Fibroblast of mammary gland (primary cell): Measurements from ENCODE around the gene TTLL13.
A peak's percentile ranks its signal among the peaks of the same experiment; 100 is the strongest.

Source experiments
- DNase-seq: peaks from one replicate; pipeline ENCODE4 v3.0.0-alpha.2; 2010; ENCODE audit warnings: low read depth
- H3K4me3 ChIP-seq: 2 replicates; pipeline ENCODE4 v1.5.1; 2011; ENCODE audit warnings: low read depth, mild to moderate bottlenecking, low read length, moderate library complexity; ENCODE audit not compliant: control insufficient read depth
- CTCF ChIP-seq: conservative IDR thresholded peaks from 2 replicates; pipeline ENCODE4 v1.5.1; 2011; ENCODE audit warnings: low read depth, low read length, inconsistent platforms; ENCODE audit not compliant: control insufficient read depth, insufficient read depth

The TTLL13 gene

DNA sequence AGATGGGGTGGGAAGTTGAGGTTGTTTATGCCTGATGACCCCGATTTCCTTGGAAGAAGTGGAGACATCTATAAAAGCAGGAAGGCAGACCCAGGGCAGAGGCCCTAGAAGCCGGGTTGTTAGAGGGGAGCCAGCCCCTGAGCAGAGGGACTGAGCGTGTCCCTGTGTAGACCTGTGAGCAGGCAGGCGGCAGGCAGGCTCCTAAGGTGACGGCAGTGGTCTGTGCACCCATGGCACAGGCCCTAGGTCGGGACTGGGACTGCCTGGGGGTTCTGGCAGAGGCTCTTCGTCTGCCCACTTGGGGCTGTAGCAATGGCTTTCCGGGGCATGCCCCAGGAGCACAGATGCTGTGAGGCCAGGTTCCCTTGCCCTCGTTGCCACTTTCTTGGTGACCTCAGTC lies 38.3 kb upstream of the TTLL13 start:
- no peak overlapping the region for H3K4me3 ChIP-seq
- TF ChIP-seq CTCF = no peak
- DNase-seq = no peak

DNA sequence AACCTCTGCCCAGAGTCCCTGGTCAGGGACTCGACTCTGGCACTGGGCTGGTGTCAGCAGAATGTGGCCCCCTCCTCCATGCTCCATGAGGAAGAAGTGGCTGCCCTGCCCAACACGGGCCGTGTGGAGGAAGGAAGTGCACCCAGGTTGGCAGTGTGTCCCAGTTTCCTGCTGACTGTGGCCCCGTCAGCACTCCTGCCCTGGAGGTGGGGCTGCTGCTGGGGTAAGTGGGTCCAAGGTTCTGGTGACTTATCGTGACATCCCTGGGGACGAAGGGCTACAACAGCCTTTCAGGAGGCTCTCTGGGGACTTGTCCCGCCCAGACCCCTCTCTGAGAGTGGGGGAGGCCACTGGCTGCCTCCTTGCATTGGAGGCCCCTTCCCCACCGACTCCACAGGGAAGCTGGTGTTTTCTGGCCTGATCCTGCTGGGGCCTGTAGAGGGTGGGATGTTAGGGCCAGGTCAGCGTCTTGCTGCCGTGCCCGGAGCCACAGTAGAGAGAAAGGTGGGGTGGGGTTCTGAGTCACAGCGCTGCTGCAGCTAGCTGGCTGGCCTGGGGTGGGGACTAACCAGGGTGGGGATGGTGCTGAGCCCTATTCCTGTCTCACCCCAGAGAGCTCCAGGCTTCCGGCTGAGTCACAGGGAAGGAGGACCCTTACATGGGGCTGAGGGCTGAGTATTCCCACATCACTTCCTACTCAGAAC lies 37.8 kb upstream of the TTLL13 start:
- TF ChIP-seq CTCF = no peak
- DNase-seq = peak; percentile 60
- H3K4me3 ChIP-seq = no peak overlapping the region

DNA sequence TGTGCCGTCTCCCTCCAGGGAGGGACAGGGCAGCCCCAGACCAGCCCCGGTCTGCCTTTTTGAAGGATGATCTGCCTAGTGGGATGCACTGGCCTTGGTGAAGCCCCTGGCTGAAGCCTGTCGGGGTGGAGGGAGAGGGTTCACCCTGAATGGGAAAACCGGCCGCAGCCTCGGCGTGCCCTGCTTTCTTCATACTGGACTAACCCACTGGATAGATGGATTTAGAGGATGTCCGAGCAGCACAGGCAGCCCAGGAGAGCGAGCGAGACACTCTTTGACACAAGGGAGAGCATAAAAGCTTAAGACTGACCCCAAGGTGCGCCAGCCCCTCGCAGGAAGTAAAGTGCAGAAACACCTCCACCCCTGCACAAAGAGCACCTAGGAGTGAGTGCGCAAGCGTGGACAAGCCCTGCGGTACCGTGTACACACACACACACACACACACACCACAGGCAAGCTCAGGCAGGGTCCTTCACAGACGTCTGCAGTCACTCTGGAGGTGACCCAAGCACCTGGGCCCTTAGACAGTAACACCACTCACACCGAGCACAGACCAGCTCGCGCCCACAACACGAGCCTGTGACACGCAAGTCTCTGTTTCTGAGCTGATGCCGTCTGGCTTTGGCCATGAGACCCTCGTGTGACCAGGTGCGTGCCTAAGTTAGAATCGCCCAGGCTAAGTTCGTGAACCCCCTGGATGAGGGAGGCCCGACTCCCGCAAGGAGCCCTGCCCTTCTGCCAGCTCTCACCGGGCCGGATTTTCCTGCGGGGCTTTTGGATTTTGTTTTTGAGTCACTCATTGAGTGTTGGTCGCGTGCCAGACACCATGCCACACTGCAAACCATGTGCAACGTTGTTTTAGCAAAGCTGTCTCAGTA lies 36.9 kb upstream of the TTLL13 start:
- H3K4me3 ChIP-seq = no peak overlapping the region
- TF ChIP-seq CTCF = no peak
- DNase-seq = no peak

DNA sequence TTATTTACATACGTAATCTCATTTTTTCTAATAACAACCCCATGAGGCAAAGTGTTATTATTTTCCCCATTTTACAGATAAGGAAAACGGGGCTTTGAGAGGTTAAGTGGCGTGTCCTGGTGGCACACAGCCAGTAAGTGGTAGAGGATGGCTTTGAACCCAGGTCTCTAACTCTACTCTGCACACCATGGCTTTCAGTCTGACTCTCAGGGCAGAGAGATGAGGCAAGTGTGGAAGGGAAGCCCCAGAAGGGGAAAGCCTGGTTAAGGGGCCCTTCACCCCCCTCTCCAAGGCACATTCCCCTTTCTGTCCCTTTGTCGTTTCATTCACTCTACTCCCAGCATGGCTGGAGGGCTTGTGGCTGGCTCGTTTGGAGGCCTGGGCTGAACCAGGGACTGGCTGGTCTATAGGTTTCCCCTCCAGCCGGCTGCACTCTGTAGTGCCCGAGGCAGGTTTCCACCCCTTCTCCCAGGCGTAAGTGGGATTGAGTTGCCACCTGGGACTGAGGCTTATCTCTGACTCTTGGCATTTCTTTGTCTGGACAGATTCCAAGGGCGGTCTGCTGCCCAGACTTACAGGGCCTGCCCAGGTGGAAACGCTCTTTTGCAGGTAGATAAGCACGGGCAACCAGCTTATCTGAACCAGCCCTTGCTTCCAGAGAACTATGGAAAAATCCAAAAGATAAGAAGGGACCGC lies 36.1 kb upstream of the TTLL13 start:
- no peak overlapping the region for H3K4me3 ChIP-seq
- DNase-seq = no peak
- TF ChIP-seq CTCF = no peak

- no peak overlapping the region for H3K4me3 ChIP-seq
- TF ChIP-seq CTCF = no peak
- DNase-seq = no peak
Measured at GRCh38 chr15:90213818-90214204, 35.5 kb upstream of the TTLL13 start.

- H3K4me3 ChIP-seq = no peak overlapping the region
- TF ChIP-seq CTCF = peak; percentile 35
- no peak for DNase-seq
Measured at GRCh38 chr15:90214553-90215196, 34.7 kb upstream of the TTLL13 start.
